Uterus (tissue), 4 donors: ENCODE data around the gene PRDM9. TPM values are rescaled to one million over a fixed set of nuclear protein-coding genes. Genes with fewer than 3 reads are reported as not detected.
"Not testable (repeated sequence)": the region's sequence is repeated elsewhere in the genome, so short reads cannot be mapped to it uniquely, and the experiment has no call there.

Experiments used
- DNase-seq, 2 donors: peaks; one replicate each; pipeline ENCODE4 v3.0.0-alpha.2; 2019 to 2020
- H3K27ac ChIP-seq, 2 donors: fragments of 200-600 bp; sonication (generic); 1 replicate in 1 of 2; 2 replicates in 1 of 2; pipeline ENCODE4 v1.5.1; 2016 to 2018
- H3K27me3 ChIP-seq, 2 donors: fragments of 200-600 bp; sonication (generic); one replicate each; pipeline ENCODE4 v1.5.1; 2018 to 2019; ENCODE audit warnings: control low read depth in 1 of 2
- H3K36me3 ChIP-seq, 2 donors: fragments of 200-600 bp; sonication (generic); one replicate each; pipeline ENCODE4 v1.5.1; 2019; ENCODE audit warnings: control low read depth in 1 of 2
- H3K4me1 ChIP-seq, 2 donors: fragments of 200-600 bp; sonication (generic); one replicate each; pipeline ENCODE4 v1.5.1; 2018 to 2019; ENCODE audit warnings: control low read depth in 1 of 2
- H3K4me3 ChIP-seq, 2 donors: fragments of 200-600 bp; sonication (generic); 1 replicate in 1 of 2; 2 replicates in 1 of 2; pipeline ENCODE4 v1.5.1; 2018 to 2019; ENCODE audit warnings: mild to moderate bottlenecking in 1 of 2
- H3K9me3 ChIP-seq, 2 donors: fragments of 200-600 bp; sonication (generic); one replicate each; pipeline ENCODE4 v1.5.1; 2019; ENCODE audit warnings: control low read depth in 1 of 2
- POLR2A ChIP-seq, 2 donors: fragments of 450-650 bp; IDR thresholded peaks; one replicate each; pipeline ENCODE4 v1.6.1; 2016; ENCODE audit warnings: antibody characterized with exemption in 2 of 2, mild to moderate bottlenecking in 1 of 2, moderate library complexity in 1 of 2
- intact Hi-C: fragments of 100-400 bp; cut with DNase I; formaldehyde crosslinking; loops from one replicate; pipeline ENCODE4 v1.15.1; 2023; ENCODE audit warnings: low total_unique reads
- total RNA-seq, 4 donors: library from RNA; depleted of rRNA in 3 of 4; stranded (reverse); fragments of >200 nt in 3 of 4; gene quantifications; one replicate each; pipeline versions ENCODE4 v1.1.0 to v1.2.4, GENCODE V29; 2014 to 2023
- TF ChIP-seq, protein P1 (sequence below), 4 experiments: fragments of 200-600 bp in 2 of 4; fragments of 450-650 bp in 2 of 4; sonication (generic) in 2 of 4; IDR thresholded peaks; one replicate each; pipeline ENCODE4 v1.5.1; 2016 to 2019; ENCODE audit warnings: antibody characterized with exemption in 4 of 4, mild to moderate bottlenecking in 2 of 4, moderate library complexity in 1 of 4
- donor health status: DM: yes; HTN: yes; CAD: no.

The PRDM9 gene
- total RNA-seq, 4 donors from 2014 or later, result 0.14 TPM; not detected in 3

DNA sequence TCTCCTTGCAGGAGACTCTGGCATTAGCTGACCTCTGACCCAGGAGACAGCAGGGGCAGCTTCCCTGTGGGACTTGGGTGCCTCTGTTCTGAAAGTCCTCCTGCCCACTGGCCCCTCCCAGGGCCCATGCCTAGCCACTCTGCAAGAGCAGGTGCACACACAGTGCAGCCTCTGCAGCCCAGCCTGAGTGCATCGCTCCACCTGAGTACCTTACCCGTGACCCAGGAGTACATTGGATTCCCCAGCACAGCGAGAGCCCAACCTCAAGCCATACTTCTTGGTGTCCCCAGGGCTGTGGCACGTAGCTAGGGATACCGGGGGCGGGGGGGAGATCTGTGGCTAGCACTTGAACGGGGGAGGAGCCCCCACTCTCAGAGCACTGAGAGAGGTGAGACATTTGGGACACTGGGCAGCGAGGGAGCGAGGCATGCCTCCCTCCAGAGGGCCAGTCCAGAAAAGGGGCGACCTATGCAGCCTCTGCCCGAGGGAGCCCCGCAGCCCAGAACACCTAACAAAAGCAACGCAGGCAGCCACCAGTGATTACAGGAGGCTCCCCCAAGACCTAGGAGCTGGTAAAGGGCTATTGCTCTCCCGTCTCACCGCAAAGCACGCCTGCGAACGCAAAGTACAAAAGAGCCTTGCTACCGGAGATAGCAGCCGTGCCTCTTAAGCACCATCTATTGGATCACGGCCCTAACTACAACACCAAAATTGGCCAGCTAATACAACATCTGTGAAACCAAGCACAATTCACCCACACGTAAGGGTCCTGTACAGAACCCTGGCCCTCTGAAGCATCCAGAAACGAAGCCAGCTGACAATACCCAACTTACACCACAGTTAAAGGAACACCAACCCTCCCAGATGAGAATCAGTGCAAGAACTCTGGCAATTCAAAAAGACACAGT lies 826 bp upstream of the PRDM9 start:
- Histone ChIP-seq H3K4me3 (no peak overlapping the region), H3K36me3 (no peaks in the 10 kb centered on the region), H3K4me1 (no peaks in the 10 kb centered on the region), H3K27ac (no peak overlapping the region), H3K9me3 (no peaks in the 10 kb centered on the region), H3K27me3 (no peaks in the 10 kb centered on the region)
- intact Hi-C loops, result no loop called here
- no peak for TF ChIP-seq POLR2A (IDR thresholded peaks at IDR 0.05)
- TF ChIP-seq, protein P1, sequence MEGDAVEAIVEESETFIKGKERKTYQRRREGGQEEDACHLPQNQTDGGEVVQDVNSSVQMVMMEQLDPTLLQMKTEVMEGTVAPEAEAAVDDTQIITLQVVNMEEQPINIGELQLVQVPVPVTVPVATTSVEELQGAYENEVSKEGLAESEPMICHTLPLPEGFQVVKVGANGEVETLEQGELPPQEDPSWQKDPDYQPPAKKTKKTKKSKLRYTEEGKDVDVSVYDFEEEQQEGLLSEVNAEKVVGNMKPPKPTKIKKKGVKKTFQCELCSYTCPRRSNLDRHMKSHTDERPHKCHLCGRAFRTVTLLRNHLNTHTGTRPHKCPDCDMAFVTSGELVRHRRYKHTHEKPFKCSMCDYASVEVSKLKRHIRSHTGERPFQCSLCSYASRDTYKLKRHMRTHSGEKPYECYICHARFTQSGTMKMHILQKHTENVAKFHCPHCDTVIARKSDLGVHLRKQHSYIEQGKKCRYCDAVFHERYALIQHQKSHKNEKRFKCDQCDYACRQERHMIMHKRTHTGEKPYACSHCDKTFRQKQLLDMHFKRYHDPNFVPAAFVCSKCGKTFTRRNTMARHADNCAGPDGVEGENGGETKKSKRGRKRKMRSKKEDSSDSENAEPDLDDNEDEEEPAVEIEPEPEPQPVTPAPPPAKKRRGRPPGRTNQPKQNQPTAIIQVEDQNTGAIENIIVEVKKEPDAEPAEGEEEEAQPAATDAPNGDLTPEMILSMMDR (IDR thresholded peaks at IDR 0.05), result no peak
- DNase-seq, result no peak

DNA sequence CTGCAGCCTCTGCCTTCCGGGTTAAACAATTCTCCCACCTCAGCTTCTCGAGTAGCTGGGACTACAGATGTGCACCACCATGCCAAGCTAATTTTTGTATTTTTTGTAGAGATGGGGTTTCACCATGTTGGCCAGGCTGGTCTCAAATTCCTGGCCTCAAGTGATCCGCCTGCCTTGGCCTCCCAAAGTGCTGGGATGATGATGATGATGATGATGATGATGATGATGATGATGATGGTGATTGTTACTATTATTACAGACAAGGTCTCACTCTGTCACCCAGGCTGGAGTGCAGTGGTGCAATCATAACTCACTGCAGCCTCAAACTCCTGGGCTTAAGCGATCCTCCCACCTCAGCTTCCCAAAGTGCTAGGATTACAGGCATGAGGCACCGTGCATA lies 3.0 kb downstream of the PRDM9 start:
- DNase-seq, intact Hi-C loops, H3K36me3 ChIP-seq, H3K27ac ChIP-seq, H3K4me1 ChIP-seq, H3K27me3 ChIP-seq, H3K9me3 ChIP-seq, H3K4me3 ChIP-seq: not testable (repeated sequence)

DNA sequence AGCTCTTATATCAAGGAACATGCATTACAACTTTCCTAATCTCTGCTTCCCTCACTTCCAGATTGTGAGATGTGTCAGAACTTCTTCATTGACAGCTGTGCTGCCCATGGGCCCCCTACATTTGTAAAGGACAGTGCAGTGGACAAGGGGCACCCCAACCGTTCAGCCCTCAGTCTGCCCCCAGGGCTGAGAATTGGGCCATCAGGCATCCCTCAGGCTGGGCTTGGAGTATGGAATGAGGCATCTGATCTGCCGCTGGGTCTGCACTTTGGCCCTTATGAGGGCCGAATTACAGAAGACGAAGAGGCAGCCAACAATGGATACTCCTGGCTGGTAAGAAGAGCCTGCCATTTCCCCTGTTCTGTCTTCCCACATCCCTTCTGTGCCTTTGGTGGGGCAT lies 15.1 kb downstream of the PRDM9 start:
- TF ChIP-seq, protein P1 (IDR thresholded peaks at IDR 0.05), result no peak
- no peak for TF ChIP-seq POLR2A (IDR thresholded peaks at IDR 0.05)
- no peaks in the 10 kb centered on the region for H3K9me3 ChIP-seq
- H3K27ac ChIP-seq, result no peak overlapping the region
- H3K27me3 ChIP-seq, result no peaks in the 10 kb centered on the region
- intact Hi-C loops, result no loop called here
- H3K4me3 ChIP-seq, result no peak overlapping the region
- DNase-seq, result no peak
- no peaks in the 10 kb centered on the region for H3K4me1 ChIP-seq
- H3K36me3 ChIP-seq, result no peaks in the 10 kb centered on the region

DNA sequence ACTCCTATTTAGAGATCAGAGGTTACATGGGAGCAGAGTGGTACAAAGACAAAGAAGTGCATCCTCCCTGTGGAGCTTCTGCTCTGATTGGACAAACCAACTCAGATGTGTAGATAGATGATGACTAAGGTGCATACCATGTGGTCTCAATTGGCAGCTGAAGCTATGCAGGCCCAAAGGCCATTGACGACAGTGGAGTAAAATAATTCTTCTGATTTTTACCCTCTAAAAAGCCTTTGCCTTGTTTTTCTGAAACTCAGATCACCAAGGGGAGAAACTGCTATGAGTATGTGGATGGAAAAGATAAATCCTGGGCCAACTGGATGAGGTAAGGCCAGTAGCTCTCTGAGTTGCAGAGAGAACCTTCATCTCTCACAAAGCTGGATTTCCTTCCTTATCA lies 15.6 kb downstream of the PRDM9 start:
- no peak overlapping the region for H3K4me3 ChIP-seq
- H3K9me3 ChIP-seq, result no peaks in the 10 kb centered on the region
- H3K36me3 ChIP-seq, result no peaks in the 10 kb centered on the region
- no peak for TF ChIP-seq POLR2A (IDR thresholded peaks at IDR 0.05)
- TF ChIP-seq, protein P1 (IDR thresholded peaks at IDR 0.05), result no peak
- intact Hi-C loops, result no loop called here
- no peaks in the 10 kb centered on the region for H3K4me1 ChIP-seq
- no peak overlapping the region for H3K27ac ChIP-seq
- no peaks in the 10 kb centered on the region for H3K27me3 ChIP-seq
- DNase-seq, result no peak

DNA sequence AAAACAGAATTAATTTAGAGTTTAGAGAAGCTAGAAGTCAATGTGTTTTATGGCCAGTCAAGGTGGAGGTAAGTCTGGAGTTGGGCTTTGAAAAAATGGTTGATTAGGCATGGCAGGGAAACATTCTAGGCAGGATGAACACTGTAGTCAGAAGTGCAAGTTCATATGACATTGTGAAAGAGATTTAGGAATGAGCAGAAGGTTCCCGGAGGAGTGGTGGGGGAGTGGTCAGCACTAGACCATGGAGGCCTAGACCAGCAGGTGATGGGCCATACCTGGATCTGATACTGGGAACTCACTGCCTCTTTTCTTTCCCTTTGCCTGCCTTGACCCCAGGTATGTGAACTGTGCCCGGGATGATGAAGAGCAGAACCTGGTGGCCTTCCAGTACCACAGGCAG lies 16.6 kb downstream of the PRDM9 start:
- H3K4me1 ChIP-seq, result no peaks in the 10 kb centered on the region
- intact Hi-C loops, result no loop called here
- no peak for DNase-seq
- H3K27me3 ChIP-seq, result no peaks in the 10 kb centered on the region
- TF ChIP-seq POLR2A (IDR thresholded peaks at IDR 0.05), result no peak
- TF ChIP-seq, protein P1 (IDR thresholded peaks at IDR 0.05), result no peak
- H3K4me3 ChIP-seq, result no peak overlapping the region
- H3K9me3 ChIP-seq, result no peaks in the 10 kb centered on the region
- no peak overlapping the region for H3K27ac ChIP-seq
- H3K36me3 ChIP-seq, result no peaks in the 10 kb centered on the region
